Stimulated activated CD4-positive, alpha-beta T cell treated with anti-CD3 and anti-CD28 coated beads, Interleukin-15, amount 100 ng/mL, for 1 hour (primary cell): ENCODE results near the gene CRNN.

Experiments
- DNase-seq, 2 donors: peaks; one replicate each; pipeline ENCODE4 v3.0.0-alpha.2; 2020; ENCODE audit warnings: low read depth in 1 of 2, low spot score in 1 of 2

CRNN gene

GRCh38 chr1:152413909-152414308 is at the start of gene CRNN:
Gene CRNN, minus strand, starts transcription at chr1:152414263. Its CDS starts 2,030 bp downstream, at chr1:152412233.
- DNase-seq = no peak

GRCh38 chr1:152462636-152463035 is 48.6 kb upstream of the CRNN start:
- DNase-seq = no peak

GRCh38 chr1:152461544-152461943 is 47.5 kb upstream of the CRNN start:
- peak; percentile 13 to 26 for DNase-seq

GRCh38 chr1:152460529-152460899 is 46.5 kb upstream of the CRNN start:
- DNase-seq = no peak

- DNase-seq = peak; percentile 51
These were observed 45.8 kb upstream of the CRNN start for GRCh38 chr1:152459596-152460528.

GRCh38 chr1:152458384-152459185 is 44.5 kb upstream of the CRNN start:
- DNase-seq = peak; percentile 59 to 61

GRCh38 chr1:152457561-152457960 is 43.5 kb upstream of the CRNN start:
- DNase-seq = no peak

GRCh38 chr1:152457071-152457470 is 43.0 kb upstream of the CRNN start:
- no peak for DNase-seq

- no peak for DNase-seq
These were observed 37.2 kb upstream of the CRNN start for GRCh38 chr1:152451254-152451653.

GRCh38 chr1:152449661-152450060 is 35.6 kb upstream of the CRNN start:
- DNase-seq = no peak

GRCh38 chr1:152448496-152448895 is 34.4 kb upstream of the CRNN start:
- DNase-seq = no peak

- no peak for DNase-seq
These were observed 34.0 kb upstream of the CRNN start for GRCh38 chr1:152448095-152448494.

- DNase-seq = no peak
These were observed 33.4 kb upstream of the CRNN start for GRCh38 chr1:152447484-152447883.

- no peak for DNase-seq
These were observed 30.0 kb upstream of the CRNN start for GRCh38 chr1:152444045-152444444.

- DNase-seq = no peak
These were observed 28.7 kb upstream of the CRNN start for GRCh38 chr1:152442765-152443164.

- no peak for DNase-seq
These were observed 28.2 kb upstream of the CRNN start for GRCh38 chr1:152442301-152442700.

GRCh38 chr1:152441756-152442155 is 27.7 kb upstream of the CRNN start:
- DNase-seq = no peak

GRCh38 chr1:152440635-152441471 is 26.8 kb upstream of the CRNN start:
- peak; percentile 20 to 36 for DNase-seq

GRCh38 chr1:152436593-152437496 is 22.8 kb upstream of the CRNN start:
- DNase-seq = no peak

GRCh38 chr1:152427458-152427857 is 13.4 kb upstream of the CRNN start:
- no peak for DNase-seq
